ENCODE data around the gene ARHGAP5.

Gene ARHGAP5

DNA sequence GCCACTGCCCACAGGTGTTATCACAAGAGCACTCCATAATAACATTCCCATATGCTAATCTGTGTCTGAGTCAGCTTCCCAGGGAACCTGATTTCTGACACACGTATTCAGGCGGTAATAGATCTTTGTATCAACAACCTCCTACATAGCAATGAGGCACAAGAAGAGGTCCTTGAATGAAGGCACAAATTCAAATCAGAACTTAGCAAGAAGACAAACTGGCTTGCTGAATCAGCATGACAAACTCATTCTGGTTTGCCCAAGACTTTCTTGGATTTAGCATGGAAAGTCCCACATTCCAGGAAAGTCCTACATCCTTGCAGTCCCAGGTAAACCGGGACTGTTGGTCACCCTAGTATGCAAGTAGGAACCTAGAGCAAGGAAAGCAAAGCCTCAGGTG lies 90.8 kb downstream of the ARHGAP5 start:
- DNase-seq: no peak
- TF ChIP-seq, protein P1, sequence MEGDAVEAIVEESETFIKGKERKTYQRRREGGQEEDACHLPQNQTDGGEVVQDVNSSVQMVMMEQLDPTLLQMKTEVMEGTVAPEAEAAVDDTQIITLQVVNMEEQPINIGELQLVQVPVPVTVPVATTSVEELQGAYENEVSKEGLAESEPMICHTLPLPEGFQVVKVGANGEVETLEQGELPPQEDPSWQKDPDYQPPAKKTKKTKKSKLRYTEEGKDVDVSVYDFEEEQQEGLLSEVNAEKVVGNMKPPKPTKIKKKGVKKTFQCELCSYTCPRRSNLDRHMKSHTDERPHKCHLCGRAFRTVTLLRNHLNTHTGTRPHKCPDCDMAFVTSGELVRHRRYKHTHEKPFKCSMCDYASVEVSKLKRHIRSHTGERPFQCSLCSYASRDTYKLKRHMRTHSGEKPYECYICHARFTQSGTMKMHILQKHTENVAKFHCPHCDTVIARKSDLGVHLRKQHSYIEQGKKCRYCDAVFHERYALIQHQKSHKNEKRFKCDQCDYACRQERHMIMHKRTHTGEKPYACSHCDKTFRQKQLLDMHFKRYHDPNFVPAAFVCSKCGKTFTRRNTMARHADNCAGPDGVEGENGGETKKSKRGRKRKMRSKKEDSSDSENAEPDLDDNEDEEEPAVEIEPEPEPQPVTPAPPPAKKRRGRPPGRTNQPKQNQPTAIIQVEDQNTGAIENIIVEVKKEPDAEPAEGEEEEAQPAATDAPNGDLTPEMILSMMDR (IDR thresholded peaks at IDR 0.05): no peak
- Mint-ChIP-seq H3K27ac (no peak overlapping the region), H3K36me3 (ENCODE audit: low read depth) (no peaks in the 10 kb centered on the region), H3K4me1 (no peaks in the 10 kb centered on the region), H3K27me3 (ENCODE audit: low read depth, poor library complexity) (peaks cover 8% of the 10 kb centered on the region), H3K9me3 (peaks cover 5% of the 10 kb centered on the region), H3K4me3 (no peak overlapping the region)

GRCh38 chr14:32169191-32169590 lies 92.1 kb downstream of the ARHGAP5 start:
- H3K27me3 Mint-ChIP-seq (ENCODE audit: low read depth, poor library complexity): peaks cover 8% of the 10 kb centered on the region
- no peaks in the 10 kb centered on the region for H3K36me3 Mint-ChIP-seq (ENCODE audit: low read depth)
- no peak overlapping the region for H3K4me3 Mint-ChIP-seq
- H3K27ac Mint-ChIP-seq: no peak overlapping the region
- H3K9me3 Mint-ChIP-seq: peaks cover 5% of the 10 kb centered on the region
- H3K4me1 Mint-ChIP-seq: no peaks in the 10 kb centered on the region
- TF ChIP-seq, protein P1 (IDR thresholded peaks at IDR 0.05): no peak
- no peak for DNase-seq

GRCh38 chr14:32171469-32171868 lies 94.4 kb downstream of the ARHGAP5 start:
- Mint-ChIP-seq H3K27me3 (ENCODE audit: low read depth, poor library complexity) (peaks cover 6% of the 10 kb centered on the region), H3K4me3 (no peak overlapping the region), H3K9me3 (no peaks in the 10 kb centered on the region), H3K36me3 (ENCODE audit: low read depth) (no peaks in the 10 kb centered on the region), H3K27ac (no peak overlapping the region), H3K4me1 (no peaks in the 10 kb centered on the region)
- no peak for DNase-seq
- TF ChIP-seq, protein P1 (IDR thresholded peaks at IDR 0.05): no peak

DNA sequence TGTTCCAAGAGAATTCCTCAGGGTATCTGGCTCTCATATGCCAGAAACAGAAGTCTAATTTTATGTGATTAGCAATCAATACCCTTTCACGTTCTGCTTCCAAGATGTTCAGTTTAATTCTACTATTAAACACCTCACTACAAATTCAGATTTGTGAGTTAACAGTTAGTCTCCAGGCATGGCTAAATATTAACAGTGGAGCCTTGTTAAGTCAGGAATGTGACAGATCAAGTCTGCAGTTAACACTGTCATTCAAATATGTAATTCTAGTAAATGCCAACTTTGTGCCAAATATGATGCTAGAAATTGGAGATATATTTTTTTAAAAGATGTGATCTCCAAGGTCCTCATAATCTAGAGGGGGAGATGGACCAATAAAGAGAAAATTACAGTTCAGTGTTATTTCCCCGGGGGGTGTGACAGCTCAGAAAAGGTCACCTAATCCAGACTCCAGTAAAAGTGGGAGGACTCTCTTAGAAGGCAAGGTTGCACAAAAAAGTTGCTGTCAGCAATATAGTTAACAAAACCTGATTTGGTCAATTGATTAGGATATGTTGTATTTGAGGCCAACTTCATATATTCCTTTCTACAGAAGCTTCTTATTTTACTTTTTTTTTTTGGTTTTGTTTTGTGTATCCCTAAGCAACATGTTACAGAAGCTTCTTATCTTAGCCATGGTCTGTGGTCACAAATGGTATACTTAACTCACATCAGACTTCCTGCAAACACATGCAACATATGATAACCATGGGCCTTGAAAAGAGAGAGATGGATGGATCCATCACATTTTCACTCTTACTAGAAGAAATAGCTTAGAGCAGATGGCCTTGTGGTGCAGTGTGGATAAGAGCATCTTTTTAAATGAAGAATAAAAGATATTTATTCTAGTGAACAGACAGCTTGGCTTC lies 106.3 kb downstream of the ARHGAP5 start:
- Mint-ChIP-seq H3K27me3 (ENCODE audit: low read depth, poor library complexity) (peaks cover 6% of the 10 kb centered on the region), H3K36me3 (ENCODE audit: low read depth) (peaks cover 6% of the 10 kb centered on the region), H3K4me1 (no peaks in the 10 kb centered on the region), H3K9me3 (peaks cover 51% of the 10 kb centered on the region), H3K4me3 (no peak overlapping the region), H3K27ac (no peak overlapping the region)
- no peak for DNase-seq
- TF ChIP-seq, protein P1 (IDR thresholded peaks at IDR 0.05): no peak

DNA sequence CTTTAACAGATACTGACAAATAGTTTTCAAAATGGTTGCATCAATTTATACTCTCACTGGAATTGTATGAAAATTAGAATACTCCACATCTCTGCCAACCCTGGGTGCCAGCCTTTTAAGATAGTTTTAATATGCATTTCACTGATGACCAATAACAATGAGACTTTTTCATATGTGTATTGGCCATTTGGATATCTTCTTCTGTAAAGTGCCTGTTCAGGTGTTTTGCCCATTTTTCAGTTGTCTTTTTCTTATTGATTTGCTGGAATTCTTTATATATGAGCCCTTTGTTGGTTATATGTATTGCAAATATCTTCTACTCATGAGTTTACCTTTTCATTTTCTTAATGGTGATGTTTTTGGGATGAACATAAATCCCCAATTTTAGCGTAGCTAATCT lies 108.0 kb downstream of the ARHGAP5 start:
- Mint-ChIP-seq H3K27ac (no peak overlapping the region), H3K4me1 (no peaks in the 10 kb centered on the region), H3K36me3 (ENCODE audit: low read depth) (peaks cover 6% of the 10 kb centered on the region), H3K4me3 (no peak overlapping the region), H3K9me3 (peaks cover 34% of the 10 kb centered on the region), H3K27me3 (ENCODE audit: low read depth, poor library complexity) (peaks cover 4% of the 10 kb centered on the region)
- TF ChIP-seq, protein P1 (IDR thresholded peaks at IDR 0.05): no peak
- DNase-seq: no peak

DNA sequence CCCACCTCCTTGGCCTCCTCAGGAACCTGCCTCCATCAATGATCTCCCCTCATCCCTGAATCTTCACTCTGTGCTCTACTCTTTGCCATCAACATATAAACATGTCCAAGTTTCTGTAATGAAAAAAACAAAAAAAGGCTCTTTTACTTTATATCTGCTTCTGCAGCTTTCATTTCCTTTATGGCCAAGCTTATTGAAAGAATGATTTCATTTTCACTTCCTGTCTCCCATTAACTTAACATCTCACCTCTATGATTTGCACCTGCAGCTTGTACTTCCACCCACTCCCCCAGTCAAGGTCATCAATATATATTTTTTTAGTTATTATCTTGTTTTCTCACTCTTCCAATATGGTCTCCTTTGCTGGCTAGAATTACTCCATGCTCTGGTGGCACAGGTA lies 109.1 kb downstream of the ARHGAP5 start:
- TF ChIP-seq, protein P1 (IDR thresholded peaks at IDR 0.05): no peak
- Mint-ChIP-seq H3K27me3 (ENCODE audit: low read depth, poor library complexity) (peaks cover 11% of the 10 kb centered on the region), H3K9me3 (peaks cover 24% of the 10 kb centered on the region), H3K4me1 (no peaks in the 10 kb centered on the region), H3K4me3 (no peak overlapping the region), H3K27ac (no peak overlapping the region), H3K36me3 (ENCODE audit: low read depth) (no peaks in the 10 kb centered on the region)
- no peak for DNase-seq
